HG03095 (cell line): ENCODE results near the gene FGF21.
"Not testable (repeated sequence)": the region's sequence is repeated elsewhere in the genome, so short reads cannot be mapped to it uniquely, and the experiment has no call there.

Experiments used
- ATAC-seq: cut with Tn5 transposase; IDR thresholded peaks from one replicate; pipeline ENCODE4 v1.9.1; 2021; ENCODE audit warnings: moderate library complexity; ENCODE audit not compliant: unreplicated experiment

FGF21 gene

GRCh38 chr19:48755084-48755641 is at the start of gene FGF21:
Gene FGF21 (plus strand): TSS chr19:48755524. CDS start chr19:48756237, 713 bp downstream.
- ATAC-seq: no peak

GRCh38 chr19:48708471-48708870 is 46.9 kb upstream of the FGF21 start:
- ATAC-seq: no peak

- ATAC-seq: no peak
Measured at GRCh38 chr19:48711106-48711662, 44.1 kb upstream of the FGF21 start.

GRCh38 chr19:48713041-48713863 is 42.1 kb upstream of the FGF21 start:
- ATAC-seq: no peak

GRCh38 chr19:48713864-48714755 is 41.2 kb upstream of the FGF21 start:
- peak; percentile 87 for ATAC-seq

- no peak for ATAC-seq
Measured at GRCh38 chr19:48714759-48715675, 40.3 kb upstream of the FGF21 start.

GRCh38 chr19:48715681-48716171 is 39.6 kb upstream of the FGF21 start:
- no peak for ATAC-seq

- ATAC-seq: no peak
Measured at GRCh38 chr19:48716562-48717291, 38.6 kb upstream of the FGF21 start.

- ATAC-seq: not testable (repeated sequence)
Measured at GRCh38 chr19:48718106-48718505, 37.2 kb upstream of the FGF21 start.

- no peak for ATAC-seq
Measured at GRCh38 chr19:48718711-48719231, 36.6 kb upstream of the FGF21 start.

GRCh38 chr19:48719263-48720171 is 35.8 kb upstream of the FGF21 start, which contains the start of gene MAMSTR:
Gene MAMSTR (minus strand): TSS chr19:48719725. CDS start chr19:48719031, 694 bp downstream.
- ATAC-seq: no peak

- no peak for ATAC-seq
Measured at GRCh38 chr19:48720251-48720612, 35.1 kb upstream of the FGF21 start.

GRCh38 chr19:48720613-48721296 is 34.6 kb upstream of the FGF21 start:
- peak; percentile 73 for ATAC-seq

GRCh38 chr19:48722196-48722708 is 33.1 kb upstream of the FGF21 start:
- no peak for ATAC-seq

- ATAC-seq: no peak
Measured at GRCh38 chr19:48724796-48725753, 30.2 kb upstream of the FGF21 start.

- ATAC-seq: no peak
Measured at GRCh38 chr19:48726556-48726955, 28.8 kb upstream of the FGF21 start.
